Lower leg skin (tissue), 3 donors: ENCODE measurements around the gene SMCO4.

Experiments used
- POLR2A ChIP-seq, 2 donors: fragments of 450-650 bp; IDR thresholded peaks; one replicate each; pipeline ENCODE4 v1.6.1; 2016 to 2017; ENCODE audit warnings: antibody characterized with exemption in 2 of 2, mild to moderate bottlenecking in 1 of 2, moderate library complexity in 1 of 2
- TF ChIP-seq, protein P1 (sequence below), 3 donors: fragments of 450-650 bp; IDR thresholded peaks; one replicate each; pipeline ENCODE4 v1.5.1; 2016; ENCODE audit warnings: antibody characterized with exemption in 3 of 3, mild to moderate bottlenecking in 3 of 3, moderate library complexity in 2 of 3

DNA sequence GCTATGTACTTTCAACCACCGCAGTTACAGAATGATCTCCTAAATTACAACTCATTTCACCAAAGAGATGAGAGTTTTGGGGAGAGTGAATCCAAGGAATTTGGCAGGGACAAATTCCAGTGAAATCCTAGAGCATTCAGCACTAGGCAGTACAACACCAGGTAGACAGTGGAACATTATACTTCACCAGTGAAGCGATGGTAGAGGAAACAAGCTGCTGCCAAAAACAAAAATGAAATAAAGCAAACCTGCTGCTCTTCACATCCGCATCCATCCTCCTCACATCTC is 16.9 kb downstream of the SMCO4 start:
- TF ChIP-seq, protein P1, sequence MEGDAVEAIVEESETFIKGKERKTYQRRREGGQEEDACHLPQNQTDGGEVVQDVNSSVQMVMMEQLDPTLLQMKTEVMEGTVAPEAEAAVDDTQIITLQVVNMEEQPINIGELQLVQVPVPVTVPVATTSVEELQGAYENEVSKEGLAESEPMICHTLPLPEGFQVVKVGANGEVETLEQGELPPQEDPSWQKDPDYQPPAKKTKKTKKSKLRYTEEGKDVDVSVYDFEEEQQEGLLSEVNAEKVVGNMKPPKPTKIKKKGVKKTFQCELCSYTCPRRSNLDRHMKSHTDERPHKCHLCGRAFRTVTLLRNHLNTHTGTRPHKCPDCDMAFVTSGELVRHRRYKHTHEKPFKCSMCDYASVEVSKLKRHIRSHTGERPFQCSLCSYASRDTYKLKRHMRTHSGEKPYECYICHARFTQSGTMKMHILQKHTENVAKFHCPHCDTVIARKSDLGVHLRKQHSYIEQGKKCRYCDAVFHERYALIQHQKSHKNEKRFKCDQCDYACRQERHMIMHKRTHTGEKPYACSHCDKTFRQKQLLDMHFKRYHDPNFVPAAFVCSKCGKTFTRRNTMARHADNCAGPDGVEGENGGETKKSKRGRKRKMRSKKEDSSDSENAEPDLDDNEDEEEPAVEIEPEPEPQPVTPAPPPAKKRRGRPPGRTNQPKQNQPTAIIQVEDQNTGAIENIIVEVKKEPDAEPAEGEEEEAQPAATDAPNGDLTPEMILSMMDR (IDR thresholded peaks at IDR 0.05): no peak
- TF ChIP-seq POLR2A (IDR thresholded peaks at IDR 0.05): no peak
